Spinal cord (tissue), 10 donors: ENCODE measurements around the gene KLLN. TPM values are rescaled to one million over a fixed set of nuclear protein-coding genes. Genes with fewer than 3 reads are reported as not detected.
A peak's percentile ranks its signal among the peaks of the same experiment; 100 is the strongest.
"Not testable (repeated sequence)": the region's sequence is repeated elsewhere in the genome, so short reads cannot be mapped to it uniquely, and the experiment has no call there.

Source experiments
- DNase-seq, 6 donors: peaks; one replicate each; pipeline versions ENCODE4 v3.0.0 to v3.0.0-alpha.2; 2013 to 2015; ENCODE audit warnings: low spot score in 6 of 6, low read depth in 4 of 6
- H3K27ac ChIP-seq: one replicate; pipeline ENCODE4 v1.5.1; 2013; ENCODE audit warnings: low read depth, low read length, control low read depth
- H3K27me3 ChIP-seq: one replicate; pipeline ENCODE4 v1.6.1; 2013; ENCODE audit warnings: low read length; ENCODE audit not compliant: control insufficient read depth, insufficient read depth
- H3K36me3 ChIP-seq: one replicate; pipeline ENCODE4 v1.6.1; 2013; ENCODE audit warnings: low read length; ENCODE audit not compliant: control insufficient read depth, insufficient read depth
- H3K4me1 ChIP-seq: one replicate; pipeline ENCODE4 v1.6.1; 2013; ENCODE audit warnings: low read length; ENCODE audit not compliant: control insufficient read depth, insufficient read depth
- H3K4me3 ChIP-seq: one replicate; pipeline ENCODE4 v1.5.1; 2013; ENCODE audit warnings: low read depth, low read length, control low read depth
- H3K9me3 ChIP-seq: one replicate; pipeline ENCODE4 v1.6.1; 2013; ENCODE audit warnings: low read length; ENCODE audit not compliant: control insufficient read depth, insufficient read depth
- WGBS: methylation state at CpG from one replicate; pipeline ENCODE4 v1.1.5; 2013; ENCODE audit warnings: missing lambda C conversion rate; ENCODE audit not compliant: insufficient coverage; 5-methylcytosine and 5-hydroxymethylcytosine counted together
- long read RNA-seq, 4 donors: transcript quantifications; one replicate each; lab custom pipeline, GENCODE V29; 2026
- polyA plus RNA-seq, 2 donors: library from polyadenylated mRNA; unstranded; fragments of 120-200 nt; gene quantifications; one replicate each; pipeline ENCODE4 v1.2.1, GENCODE V29; 2013; ENCODE audit not compliant: insufficient read length in 2 of 2
- total RNA-seq, 2 donors: library from RNA; depleted of rRNA in 1 of 2; stranded (reverse); fragments of 120-200 nt in 1 of 2; fragments of >200 nt in 1 of 2; gene quantifications; one replicate each; pipeline versions ENCODE4 v1.2.3 to v1.2.4, GENCODE V29; 2013 to 2014
- donor health status: healthy.

Gene KLLN
- total RNA-seq (under 1 TPM; 0.69 to 0.83 TPM), polyA plus RNA-seq (1 to 10 TPM in 1 of 2 donors, under 1 TPM in 1; 0.81 to 1.1 TPM)
- long read RNA-seq, donor 1, full-length matches to known transcripts: 2 of 2 reads
- long read RNA-seq, donor 1, partial matches to known transcripts: 0 of 2 reads
- long read RNA-seq, donor 1, other reads (novel, unspliced or antisense): 0 of 2 reads
- long read RNA-seq, donor 2, full-length matches to known transcripts: 3 of 3 reads
- long read RNA-seq, donor 2, partial matches to known transcripts: 0 of 3 reads
- long read RNA-seq, donor 2, other reads (novel, unspliced or antisense): 0 of 3 reads
- long read RNA-seq, donor 3, full-length matches to known transcripts: 2 of 2 reads
- long read RNA-seq, donor 3, partial matches to known transcripts: 0 of 2 reads
- long read RNA-seq, donor 3, other reads (novel, unspliced or antisense): 0 of 2 reads
- long read RNA-seq, donor 4, full-length matches to known transcripts: 1 of 1 reads
- long read RNA-seq, donor 4, partial matches to known transcripts: 0 of 1 reads
- long read RNA-seq, donor 4, other reads (novel, unspliced or antisense): 0 of 1 reads

GRCh38 chr10:87863053-87863943 lies at the start of gene KLLN, which contains the start of gene PTEN:
Gene KLLN, minus strand, starts transcription at chr10:87863533. Its CDS starts 1,046 bp downstream, at chr10:87862487.
Gene PTEN, plus strand, starts transcription at chr10:87863625. Its CDS starts 845 bp downstream, at chr10:87864470.
- WGBS: 0% methylated on average over 88 of the region's 89 CpGs
- H3K27me3 ChIP-seq: no peaks in the 10 kb centered on the region

GRCh38 chr10:87903396-87903795 lies 40.1 kb upstream of the KLLN start:
- not testable (repeated sequence) for H3K9me3 ChIP-seq, H3K27me3 ChIP-seq, H3K27ac ChIP-seq, H3K4me1 ChIP-seq, DNase-seq, H3K36me3 ChIP-seq, H3K4me3 ChIP-seq
- WGBS: 100% methylated on average over 8 of the region's 8 CpGs

More at GRCh38 chr10:87863053-87863943, at the start of gene KLLN, which contains the start of gene PTEN:
- DNase-seq: peak in 5 of 6 donors; percentile 86 to 98 (median 92)
- H3K9me3 ChIP-seq: no peaks in the 10 kb centered on the region
- peaks cover 11% of the 10 kb centered on the region for H3K4me1 ChIP-seq
- peak within 1 kb of the TSS; percentile 99 for H3K27ac ChIP-seq
- no peaks in the 10 kb centered on the region for H3K36me3 ChIP-seq
- H3K4me3 ChIP-seq: peak within 1 kb of the TSS; percentile 99

GRCh38 chr10:87897957-87898356 lies 34.6 kb upstream of the KLLN start:
- DNase-seq, H3K27ac ChIP-seq: not testable (repeated sequence)
- WGBS: 97% methylated on average over 5 of the region's 8 CpGs

GRCh38 chr10:87896216-87896615 lies 32.9 kb upstream of the KLLN start:
- Histone ChIP-seq H3K4me1 (no peaks in the 10 kb centered on the region), H3K36me3 (no peaks in the 10 kb centered on the region), H3K27ac (no peak overlapping the region), H3K27me3 (no peaks in the 10 kb centered on the region), H3K4me3 (no peak overlapping the region), H3K9me3 (peaks cover 3% of the 10 kb centered on the region)
- no peak for DNase-seq
- no CpG with 5 or more reads among the region's 2 CpGs for WGBS

More at GRCh38 chr10:87897957-87898356, 34.6 kb upstream of the KLLN start:
- not testable (repeated sequence) for H3K27me3 ChIP-seq, H3K4me1 ChIP-seq, H3K36me3 ChIP-seq, H3K9me3 ChIP-seq, H3K4me3 ChIP-seq

- DNase-seq: no peak
- Histone ChIP-seq H3K4me3 (no peak overlapping the region), H3K9me3 (peaks cover 3% of the 10 kb centered on the region), H3K36me3 (no peaks in the 10 kb centered on the region), H3K27me3 (no peaks in the 10 kb centered on the region), H3K27ac (no peak overlapping the region), H3K4me1 (no peaks in the 10 kb centered on the region)
- no CpG with 5 or more reads among the region's 1 CpG for WGBS
Observed at GRCh38 chr10:87895430-87895829, 32.1 kb upstream of the KLLN start.

GRCh38 chr10:87887548-87888289 lies 24.4 kb upstream of the KLLN start:
- H3K36me3 ChIP-seq: peaks cover 6% of the 10 kb centered on the region
- no peaks in the 10 kb centered on the region for H3K27me3 ChIP-seq
- 100% methylated on average over 1 of the region's 2 CpGs for WGBS
- DNase-seq: no peak
- H3K27ac ChIP-seq: no peak overlapping the region
- H3K4me1 ChIP-seq: no peaks in the 10 kb centered on the region
- H3K9me3 ChIP-seq: no peaks in the 10 kb centered on the region
- H3K4me3 ChIP-seq: no peak overlapping the region

GRCh38 chr10:87887146-87887545 lies 23.8 kb upstream of the KLLN start:
- 100% methylated on average over 1 of the region's 1 CpG for WGBS
- H3K27me3 ChIP-seq: no peaks in the 10 kb centered on the region
- no peaks in the 10 kb centered on the region for H3K4me1 ChIP-seq
- no peak overlapping the region for H3K4me3 ChIP-seq
- H3K9me3 ChIP-seq: no peaks in the 10 kb centered on the region
- H3K27ac ChIP-seq: no peak overlapping the region
- peaks cover 6% of the 10 kb centered on the region for H3K36me3 ChIP-seq
- no peak for DNase-seq

GRCh38 chr10:87886635-87887034 lies 23.3 kb upstream of the KLLN start:
- H3K27me3 ChIP-seq: no peaks in the 10 kb centered on the region
- H3K4me3 ChIP-seq: no peak overlapping the region
- no peak overlapping the region for H3K27ac ChIP-seq
- WGBS: no CpG with 5 or more reads among the region's 2 CpGs
- H3K4me1 ChIP-seq: no peaks in the 10 kb centered on the region
- H3K9me3 ChIP-seq: no peaks in the 10 kb centered on the region
- no peak for DNase-seq
- H3K36me3 ChIP-seq: peaks cover 6% of the 10 kb centered on the region
